ENCODE results near the gene C9orf78. TPM values are rescaled to one million over a fixed set of nuclear protein-coding genes. Genes with fewer than 3 reads are reported as not detected.

C9orf78 gene
- total RNA-seq, 2 experiments from 2014 or later: 44.5 to 51.7 TPM

- Mint-ChIP-seq H3K27me3 (no peaks in the 10 kb centered on the region), H3K4me1 (ENCODE audit: low read depth) (peaks cover 16% of the 10 kb centered on the region), H3K36me3 (ENCODE audit: low read depth) (peaks cover 24% of the 10 kb centered on the region), H3K27ac (peak overlapping the region; percentile 30), H3K4me3 (no peak overlapping the region), H3K9me3 (no peaks in the 10 kb centered on the region)
- intact Hi-C loops (cut with micrococcal nuclease): loop anchor here (5.0 kb wide), 1 partner anchor 48 kb away; no protein-coding TSS in a partner anchor
- DNase-seq: no peak
- ATAC-seq: no peak
- ChIA-PET POLR2A (interaction anchor here (1.5 to 4.4 kb wide), 2 partner anchors 11 to 37 kb away, joined by 4 to 31 read pairs; no protein-coding TSS in a partner anchor), CTCF (no interaction called here)
- TF ChIP-seq CTCF (IDR thresholded peaks at IDR 0.05): no peak
Measured at GRCh38 chr9:129879991-129880653, 45.0 kb upstream of the C9orf78 start.

- no peak for TF ChIP-seq CTCF (IDR thresholded peaks at IDR 0.05)
- H3K4me3 Mint-ChIP-seq: no peak overlapping the region
- no peaks in the 10 kb centered on the region for H3K9me3 Mint-ChIP-seq
- no peak overlapping the region for H3K27ac Mint-ChIP-seq
- CTCF ChIA-PET: interaction anchor here (0.8 kb wide), 1 partner anchor 59 kb away, joined by 3 read pairs; no protein-coding TSS in a partner anchor
- DNase-seq (no peak), ATAC-seq (no peak)
- peaks cover 15% of the 10 kb centered on the region for H3K4me1 Mint-ChIP-seq (ENCODE audit: low read depth)
- peaks cover 23% of the 10 kb centered on the region for H3K36me3 Mint-ChIP-seq (ENCODE audit: low read depth)
- no peaks in the 10 kb centered on the region for H3K27me3 Mint-ChIP-seq
- intact Hi-C loops (cut with micrococcal nuclease): no loop called here
- POLR2A ChIA-PET: interaction anchor here (1.5 to 4.4 kb wide), 2 partner anchors 10 to 36 kb away, joined by 4 to 31 read pairs; no protein-coding TSS in a partner anchor
Measured at GRCh38 chr9:129879103-129879699, 44.1 kb upstream of the C9orf78 start.

GRCh38 chr9:129878291-129878690 lies 43.2 kb upstream of the C9orf78 start:
- DNase-seq (no peak), ATAC-seq (no peak)
- peaks cover 9% of the 10 kb centered on the region for H3K4me1 Mint-ChIP-seq (ENCODE audit: low read depth)
- no peak for TF ChIP-seq CTCF (IDR thresholded peaks at IDR 0.05)
- ChIA-PET POLR2A (interaction anchor here (0.7 to 4.4 kb wide), 3 partner anchors 9 to 40 kb away, joined by 3 to 31 read pairs (median 3); no protein-coding TSS in a partner anchor), CTCF (interaction anchor here (0.8 to 0.9 kb wide), 2 partner anchors 9 to 59 kb away, joined by 3 read pairs; no protein-coding TSS in a partner anchor)
- intact Hi-C loops (cut with micrococcal nuclease): no loop called here
- peaks cover 23% of the 10 kb centered on the region for H3K36me3 Mint-ChIP-seq (ENCODE audit: low read depth)
- H3K27ac Mint-ChIP-seq: peak overlapping the region; percentile 34
- H3K9me3 Mint-ChIP-seq: no peaks in the 10 kb centered on the region
- H3K27me3 Mint-ChIP-seq: no peaks in the 10 kb centered on the region
- no peak overlapping the region for H3K4me3 Mint-ChIP-seq

- intact Hi-C loops (cut with micrococcal nuclease): no loop called here
- CTCF ChIA-PET: interaction anchor here (1.1 to 1.4 kb wide), 2 partner anchors 9 to 12 kb away, joined by 3 read pairs; no protein-coding TSS in a partner anchor
- H3K9me3 Mint-ChIP-seq: no peaks in the 10 kb centered on the region
- DNase-seq (no peak), ATAC-seq (no peak)
- peaks cover 15% of the 10 kb centered on the region for H3K4me1 Mint-ChIP-seq (ENCODE audit: low read depth)
- H3K27me3 Mint-ChIP-seq: no peaks in the 10 kb centered on the region
- peaks cover 28% of the 10 kb centered on the region for H3K36me3 Mint-ChIP-seq (ENCODE audit: low read depth)
- peak overlapping the region; percentile 49 for H3K27ac Mint-ChIP-seq
- no peak for TF ChIP-seq CTCF (IDR thresholded peaks at IDR 0.05)
- POLR2A ChIA-PET: interaction anchor here (4.4 kb wide), 1 partner anchor 8 kb away, joined by 31 read pairs; no protein-coding TSS in a partner anchor
- H3K4me3 Mint-ChIP-seq: no peak overlapping the region
Measured at GRCh38 chr9:129876815-129877214, 41.7 kb upstream of the C9orf78 start.
